GM12872 (cell line): ENCODE results near the gene USP35.

ENCODE experiments used
- TF ChIP-seq, protein P1 (sequence below): IDR thresholded peaks from 3 replicates; pipeline ENCODE4 v1.5.1; 2011; ENCODE audit warnings: low read depth, mild to moderate bottlenecking, low read length, moderate library complexity; ENCODE audit not compliant: insufficient read depth

The USP35 gene

GRCh38 chr11:78251083-78251775 lies 62.5 kb downstream of the USP35 start:
- TF ChIP-seq, protein P1, sequence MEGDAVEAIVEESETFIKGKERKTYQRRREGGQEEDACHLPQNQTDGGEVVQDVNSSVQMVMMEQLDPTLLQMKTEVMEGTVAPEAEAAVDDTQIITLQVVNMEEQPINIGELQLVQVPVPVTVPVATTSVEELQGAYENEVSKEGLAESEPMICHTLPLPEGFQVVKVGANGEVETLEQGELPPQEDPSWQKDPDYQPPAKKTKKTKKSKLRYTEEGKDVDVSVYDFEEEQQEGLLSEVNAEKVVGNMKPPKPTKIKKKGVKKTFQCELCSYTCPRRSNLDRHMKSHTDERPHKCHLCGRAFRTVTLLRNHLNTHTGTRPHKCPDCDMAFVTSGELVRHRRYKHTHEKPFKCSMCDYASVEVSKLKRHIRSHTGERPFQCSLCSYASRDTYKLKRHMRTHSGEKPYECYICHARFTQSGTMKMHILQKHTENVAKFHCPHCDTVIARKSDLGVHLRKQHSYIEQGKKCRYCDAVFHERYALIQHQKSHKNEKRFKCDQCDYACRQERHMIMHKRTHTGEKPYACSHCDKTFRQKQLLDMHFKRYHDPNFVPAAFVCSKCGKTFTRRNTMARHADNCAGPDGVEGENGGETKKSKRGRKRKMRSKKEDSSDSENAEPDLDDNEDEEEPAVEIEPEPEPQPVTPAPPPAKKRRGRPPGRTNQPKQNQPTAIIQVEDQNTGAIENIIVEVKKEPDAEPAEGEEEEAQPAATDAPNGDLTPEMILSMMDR, result no peak

- TF ChIP-seq, protein P1, result no peak
These were observed 65.1 kb downstream of the USP35 start for GRCh38 chr11:78253797-78254196.

- TF ChIP-seq, protein P1, result no peak
These were observed 65.5 kb downstream of the USP35 start for GRCh38 chr11:78254268-78254667.

- TF ChIP-seq, protein P1, result no peak
These were observed 67.2 kb downstream of the USP35 start for GRCh38 chr11:78255919-78256318.

GRCh38 chr11:78256962-78257361 lies 68.2 kb downstream of the USP35 start:
- TF ChIP-seq, protein P1, result no peak

- TF ChIP-seq, protein P1, result no peak
These were observed 68.9 kb downstream of the USP35 start for GRCh38 chr11:78257654-78258053.

DNA sequence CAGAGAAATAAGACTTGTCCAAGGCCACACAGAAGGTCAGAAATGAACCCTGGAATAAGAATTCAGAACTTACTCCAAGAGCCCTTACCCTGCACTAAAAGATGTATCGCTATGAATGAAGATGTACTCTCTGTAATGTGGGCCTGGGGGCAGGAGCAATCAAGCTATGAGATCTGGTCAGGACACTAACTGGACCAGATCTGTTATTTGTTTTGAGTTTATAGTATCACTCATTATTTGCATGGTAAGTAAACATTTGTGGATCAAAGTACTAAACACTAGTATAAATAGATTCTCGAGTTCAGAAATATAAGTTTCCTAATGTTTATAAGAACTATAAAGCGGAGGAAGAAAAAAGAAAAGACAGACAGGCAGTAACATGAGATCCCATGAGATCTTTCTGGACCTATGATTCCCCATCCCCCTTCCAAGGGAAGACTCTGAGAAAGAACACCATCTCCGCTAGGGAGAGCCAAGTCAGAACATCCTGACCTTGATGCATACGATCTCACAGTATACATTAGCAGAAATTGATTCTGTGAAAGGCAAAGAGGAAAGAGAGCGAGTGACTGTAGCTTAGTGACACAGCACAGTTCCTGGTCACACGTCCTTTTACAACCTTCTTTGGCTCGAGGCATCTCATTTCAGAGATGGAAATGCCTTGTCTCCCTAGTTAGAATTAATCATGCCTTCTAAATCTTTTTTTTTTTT lies 71.2 kb downstream of the USP35 start:
- TF ChIP-seq, protein P1, result no peak
